Sigmoid colon (tissue), 7 donors: ENCODE results near the gene ARRDC4. TPM values are rescaled to one million over a fixed set of nuclear protein-coding genes. Genes with fewer than 3 reads are reported as not detected.

ENCODE experiments used
- DNase-seq: peaks from one replicate; pipeline ENCODE4 v3.0.0-alpha.2; 2019
- H3K27ac ChIP-seq, 4 donors: fragments of 200-600 bp; sonication (generic); one replicate each; pipeline ENCODE4 v1.5.1; 2016 to 2019; ENCODE audit warnings: mild to moderate bottlenecking in 1 of 4
- H3K27me3 ChIP-seq, 3 donors: fragments of 200-600 bp; sonication (generic); one replicate each; pipeline ENCODE4 v1.5.1; 2019; ENCODE audit warnings: mild to moderate bottlenecking in 1 of 3
- H3K36me3 ChIP-seq, 4 donors: fragments of 200-600 bp; sonication (generic); one replicate each; pipeline ENCODE4 v1.5.1; 2016 to 2019
- H3K4me1 ChIP-seq, 4 donors: fragments of 200-600 bp; sonication (generic); one replicate each; pipeline ENCODE4 v1.5.1; 2017 to 2019
- H3K4me3 ChIP-seq, 4 donors: fragments of 200-600 bp; sonication (generic); one replicate each; pipeline ENCODE4 v1.5.1; 2017 to 2019; ENCODE audit warnings: mild to moderate bottlenecking in 2 of 4, moderate library complexity in 1 of 4
- H3K9me3 ChIP-seq, 4 donors: fragments of 200-600 bp in 3 of 4; sonication (generic) in 3 of 4; one replicate each; pipeline versions ENCODE4 v1.5.1 to v1.6.1; 2013 to 2019
- CTCF ChIP-seq, 4 experiments: fragments of 450-650 bp in 3 of 4; fragments of 200-600 bp in 1 of 4; IDR thresholded peaks; one replicate each; pipeline ENCODE4 v1.5.1; 2016 to 2019; ENCODE audit warnings: antibody characterized with exemption in 4 of 4, mild to moderate bottlenecking in 3 of 4, moderate library complexity in 2 of 4
- EP300 ChIP-seq, 4 donors: sonication (generic); formaldehyde crosslinking; IDR thresholded peaks; one replicate each; pipeline ENCODE4 v1.6.1; 2017; ENCODE audit warnings: antibody characterized with exemption in 4 of 4
- POLR2A ChIP-seq, 2 donors: fragments of 450-650 bp; IDR thresholded peaks; one replicate each; pipeline ENCODE4 v1.6.1; 2016; ENCODE audit warnings: antibody characterized with exemption in 2 of 2, mild to moderate bottlenecking in 2 of 2, moderate library complexity in 2 of 2
- POLR2AphosphoS5 ChIP-seq, 4 donors: sonication (generic); formaldehyde crosslinking; IDR thresholded peaks; one replicate each; pipeline ENCODE4 v1.6.1; 2017; ENCODE audit warnings: antibody characterized with exemption in 4 of 4
- WGBS, 2 donors: extraction: QIAGEN DNeasy Blood & Tissue Kit; methylation state at CpG; one replicate each; pipeline ENCODE4 v1.1.7; 2013; 5-methylcytosine and 5-hydroxymethylcytosine counted together
- intact Hi-C: fragments of 100-400 bp; cut with DNase I; formaldehyde crosslinking; loops from one replicate; pipeline ENCODE4 v1.15.1; 2023
- polyA plus RNA-seq, 3 donors: library from polyadenylated mRNA; stranded (reverse); fragments of 200-250 nt; gene quantifications; one replicate each; pipeline ENCODE4 v1.2.3, GENCODE V29; 2013
- total RNA-seq, 4 donors: library from RNA; depleted of rRNA; stranded (reverse); fragments of >200 nt; gene quantifications; one replicate each; pipeline ENCODE4 v1.1.0, GENCODE V29; 2016
- donor health status: healthy with polysubstance abuse.
- donor health status: Bipolar disorder and iron deficiency.
- donor health status: healthy.

ARRDC4 gene
- total and polyA plus RNA-seq, 7 donors: 26.4 to 205 (median 143) TPM

GRCh38 chr15:97929456-97930229 is 30.9 kb upstream of the ARRDC4 start:
- H3K4me1 ChIP-seq: no peaks in the 10 kb centered on the region
- H3K27ac ChIP-seq: no peak overlapping the region
- WGBS, 2 donors: 85% methylated on average over 6 of the region's 6 CpGs
- H3K27me3 ChIP-seq: no peaks in the 10 kb centered on the region
- intact Hi-C loops: no loop called here
- H3K4me3 ChIP-seq: no peak overlapping the region
- H3K9me3 ChIP-seq: no peaks in the 10 kb centered on the region
- no peaks in the 10 kb centered on the region for H3K36me3 ChIP-seq
- no peak for DNase-seq
- TF ChIP-seq EP300 (IDR thresholded peaks at IDR 0.05): no peak

GRCh38 chr15:97930230-97930629 is 30.3 kb upstream of the ARRDC4 start:
- intact Hi-C loops: no loop called here
- TF ChIP-seq CTCF (IDR thresholded peaks at IDR 0.05) (no peak), POLR2A (IDR thresholded peaks at IDR 0.05) (no peak)
- DNase-seq: no peak
- Histone ChIP-seq H3K36me3 (no peaks in the 10 kb centered on the region), H3K4me1 (no peaks in the 10 kb centered on the region), H3K9me3 (no peaks in the 10 kb centered on the region), H3K27me3 (no peaks in the 10 kb centered on the region), H3K27ac (no peak overlapping the region), H3K4me3 (no peak overlapping the region)

DNA sequence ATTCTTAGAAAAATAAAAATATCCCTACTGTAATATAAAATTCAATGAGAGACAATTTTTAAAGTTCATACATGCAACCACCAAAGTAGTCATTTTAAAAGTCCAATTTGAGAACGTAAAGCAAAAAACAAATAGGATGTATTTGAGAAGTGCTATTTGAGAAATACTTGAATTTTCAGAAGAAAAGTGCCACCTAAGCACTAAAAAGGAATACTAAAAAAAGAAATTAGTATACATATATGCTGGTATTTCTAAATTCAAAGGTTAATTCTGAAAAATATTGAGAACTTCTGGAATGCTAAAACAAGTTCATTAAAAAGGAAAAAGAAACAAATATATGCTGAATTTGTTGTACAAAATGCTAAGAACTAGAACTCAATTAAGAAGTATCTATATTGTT is 29.2 kb upstream of the ARRDC4 start:
- WGBS, 2 donors: 93 to 99% methylated on average over 1 of the region's 1 CpG
- intact Hi-C loops: no loop called here
- Histone ChIP-seq H3K27ac (no peak overlapping the region), H3K4me3 (no peak overlapping the region), H3K4me1 (no peaks in the 10 kb centered on the region), H3K36me3 (no peaks in the 10 kb centered on the region), H3K9me3 (no peaks in the 10 kb centered on the region), H3K27me3 (no peaks in the 10 kb centered on the region)
- no peak for DNase-seq
- TF ChIP-seq EP300 (IDR thresholded peaks at IDR 0.05) (no peak), POLR2AphosphoS5 (IDR thresholded peaks at IDR 0.05) (no peak), POLR2A (IDR thresholded peaks at IDR 0.05) (no peak), CTCF (IDR thresholded peaks at IDR 0.05) (no peak)

DNA sequence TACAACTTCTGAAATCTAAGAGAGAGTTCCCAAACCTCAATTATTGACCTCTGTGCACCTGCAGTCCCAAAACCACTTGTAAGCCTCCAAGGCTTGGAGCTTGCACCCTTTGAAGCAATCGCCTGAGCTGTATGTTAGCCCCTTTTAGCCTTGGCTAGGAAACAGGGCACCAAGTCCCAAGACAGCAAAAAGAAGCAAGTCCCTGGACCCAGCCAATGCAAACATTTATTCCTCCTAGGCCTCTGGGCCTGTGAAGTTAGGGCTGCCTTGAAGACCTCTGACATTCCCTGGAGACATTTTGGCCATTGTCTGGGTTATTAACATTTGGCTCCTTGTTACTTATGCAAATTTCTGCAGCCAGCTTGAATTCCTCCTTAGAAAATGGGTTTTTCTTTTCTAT is 26.9 kb upstream of the ARRDC4 start:
- no peaks in the 10 kb centered on the region for H3K9me3 ChIP-seq

GRCh38 chr15:97940993-97941392 is 19.5 kb upstream of the ARRDC4 start:
- no peak for DNase-seq
- TF ChIP-seq POLR2AphosphoS5 (IDR thresholded peaks at IDR 0.05) (no peak), EP300 (IDR thresholded peaks at IDR 0.05) (no peak), POLR2A (IDR thresholded peaks at IDR 0.05) (no peak), CTCF (IDR thresholded peaks at IDR 0.05) (no peak)
- Histone ChIP-seq H3K4me1 (peaks cover 0 to 19% (median 8%) of the 10 kb centered on the region in 4 donors), H3K36me3 (no peaks in the 10 kb centered on the region), H3K27me3 (no peaks in the 10 kb centered on the region), H3K9me3 (no peaks in the 10 kb centered on the region), H3K4me3 (no peak overlapping the region), H3K27ac (no peak overlapping the region)
- intact Hi-C loops: no loop called here
- WGBS, 2 donors: 90 to 95% methylated on average over 4 of the region's 4 CpGs

More for the DNA sequence above, 26.9 kb upstream of the ARRDC4 start:
- H3K4me1 ChIP-seq: no peaks in the 10 kb centered on the region
- no peaks in the 10 kb centered on the region for H3K36me3 ChIP-seq
- 89 to 99% methylated on average over 1 of the region's 1 CpG for WGBS, 2 donors
- intact Hi-C loops: no loop called here
- DNase-seq: no peak
- H3K27me3 ChIP-seq: no peaks in the 10 kb centered on the region
- no peak overlapping the region for H3K4me3 ChIP-seq
- TF ChIP-seq POLR2A (IDR thresholded peaks at IDR 0.05) (no peak), EP300 (IDR thresholded peaks at IDR 0.05) (no peak), CTCF (IDR thresholded peaks at IDR 0.05) (no peak), POLR2AphosphoS5 (IDR thresholded peaks at IDR 0.05) (no peak)
- no peak overlapping the region for H3K27ac ChIP-seq
